H1 (cell line): Measurements from ENCODE around the gene SPINK9. TPM values are rescaled to one million over a fixed set of nuclear protein-coding genes. Genes with fewer than 3 reads are reported as not detected.

Source experiments
- CTCF ChIA-PET: fragments of 300-600 bp; sonication (Branson Sonifier 250); formaldehyde crosslinking; loops from one replicate; lab custom pipeline; 2021; ENCODE audit not compliant: partially characterized antibody; lab: Charles Lee
- POLR2A ChIA-PET: fragments of 300-600 bp; sonication (Branson Sonifier 250); formaldehyde crosslinking; loops from one replicate; lab custom pipeline; 2021; ENCODE audit warnings: inconsistent platforms; ENCODE audit not compliant: partially characterized antibody; lab: Charles Lee
- DNase-seq, 2 experiments: peaks; one replicate each; pipeline versions ENCODE4 v3.0.0 to v3.0.0-alpha.2; 2010 to 2022; ENCODE audit warnings: low spot score in 2 of 2, low read depth in 1 of 2, mixed read lengths in 1 of 2
- FAIRE-seq: peaks from 2 replicates; lab custom pipeline; 2011; peaks lifted over from hg19 to GRCh38; lab: Jason Lieb, UNC
- H2AFZ ChIP-seq: 2 replicates; pipeline ENCODE4 v1.8.1; 2012; ENCODE audit warnings: low read length, inconsistent platforms
- H2AK5ac ChIP-seq: 2 replicates; pipeline ENCODE4 v1.6.1; 2013; ENCODE audit warnings: low read depth, low read length
- H2BK120ac ChIP-seq: replicated peaks from 2 replicates; pipeline ENCODE3; 2013; ENCODE audit warnings: low read depth, low read length, inconsistent platforms
- H2BK12ac ChIP-seq: 2 replicates; pipeline ENCODE4 v1.6.1; 2013; ENCODE audit warnings: low read depth, low read length
- H2BK15ac ChIP-seq: 2 replicates; pipeline ENCODE4 v1.6.1; 2013; ENCODE audit warnings: low read length
- H2BK20ac ChIP-seq: 2 replicates; pipeline ENCODE4 v1.6.1; 2013; ENCODE audit warnings: low read length
- H2BK5ac ChIP-seq: 2 replicates; pipeline ENCODE4 v1.6.1; 2013; ENCODE audit warnings: low read depth, low read length
- H3K14ac ChIP-seq: 2 replicates; pipeline ENCODE4 v1.6.1; 2013; ENCODE audit warnings: inconsistent platforms; ENCODE audit not compliant: insufficient read length
- H3K18ac ChIP-seq: 2 replicates; pipeline ENCODE4 v1.6.1; 2013; ENCODE audit warnings: low read length; ENCODE audit errors: extremely low read depth
- H3K23ac ChIP-seq: 2 replicates; pipeline ENCODE4 v1.6.1; 2013; ENCODE audit warnings: inconsistent platforms; ENCODE audit not compliant: insufficient read length
- H3K23me2 ChIP-seq: 2 replicates; pipeline ENCODE4 v1.6.1; 2013; ENCODE audit warnings: low read depth, low read length
- H3K27ac ChIP-seq: 2 replicates; pipeline ENCODE4 v1.6.1; 2011; ENCODE audit warnings: low read depth, low read length, inconsistent platforms
- H3K27me3 ChIP-seq, 4 experiments: replicated peaks in 1 of 4; 1 replicate in 1 of 4; 2 replicates in 3 of 4; pipeline versions ENCODE4 v1.6.1 to v1.8.1; 2011 to 2013; ENCODE audit warnings: low read length in 3 of 4, mild to moderate bottlenecking in 3 of 4, inconsistent platforms in 2 of 4, mixed read lengths in 2 of 4, moderate library complexity in 1 of 4; ENCODE audit not compliant: control insufficient read depth in 3 of 4, insufficient read depth in 3 of 4; ENCODE audit errors: extremely low read depth in 1 of 4
- H3K36me3 ChIP-seq, 4 experiments: 2 replicates each; pipeline versions ENCODE4 v1.6.1 to v1.8.1; 2011 to 2013; ENCODE audit warnings: mild to moderate bottlenecking in 4 of 4, low read length in 3 of 4, moderate library complexity in 2 of 4, control low read depth in 1 of 4, inconsistent platforms in 1 of 4; ENCODE audit not compliant: insufficient read depth in 4 of 4, control insufficient read depth in 2 of 4
- H3K4ac ChIP-seq: replicated peaks from 2 replicates; pipeline ENCODE3; 2013; ENCODE audit warnings: low read length, low read depth, mixed read lengths, inconsistent platforms; ENCODE audit not compliant: insufficient read length
- H3K4me1 ChIP-seq, 4 experiments: replicated peaks in 1 of 4; 1 replicate in 1 of 4; 2 replicates in 3 of 4; pipeline versions ENCODE4 v1.6.1 to v1.8.1; 2011 to 2013; ENCODE audit warnings: low read length in 3 of 4, inconsistent platforms in 2 of 4, mixed read lengths in 1 of 4; ENCODE audit not compliant: insufficient read depth in 4 of 4, control insufficient read depth in 3 of 4
- H3K4me2 ChIP-seq, 2 experiments: 2 replicates each; pipeline versions ENCODE4 v1.6.1 to v1.8.1; 2011 to 2013; ENCODE audit warnings: low read depth in 2 of 2, low read length in 2 of 2, control low read depth in 1 of 2, inconsistent platforms in 1 of 2, mild to moderate bottlenecking in 1 of 2; ENCODE audit not compliant: insufficient read depth in 1 of 2
- H3K4me3 ChIP-seq, 4 experiments: fragments of 200-600, 300-600 bp in 1 of 4; sonication (generic), shearing (Covaris generic), sonication (Bioruptor Twin) in 1 of 4; 2 replicates each; pipeline versions ENCODE4 v1.5.1 to v1.8.1; 2011 to 2016; ENCODE audit warnings: low read length in 4 of 4, low read depth in 3 of 4, control low read depth in 2 of 4, inconsistent platforms in 2 of 4, mild to moderate bottlenecking in 2 of 4, mixed read lengths in 1 of 4, moderate library complexity in 1 of 4; ENCODE audit not compliant: insufficient read depth in 2 of 4; ENCODE audit errors: extremely low read depth in 1 of 4
- H3K56ac ChIP-seq: replicated peaks from 2 replicates; pipeline ENCODE3; 2013; ENCODE audit warnings: low read depth, mild to moderate bottlenecking, mixed read lengths, low read length, inconsistent platforms; ENCODE audit not compliant: insufficient read length
- H3K79me1 ChIP-seq: 2 replicates; pipeline ENCODE4 v1.6.1; 2013; ENCODE audit warnings: low read depth, low read length, control low read depth
- H3K79me2 ChIP-seq, 2 experiments: 2 replicates each; pipeline versions ENCODE4 v1.6.1 to v1.8.1; 2012 to 2013; ENCODE audit warnings: low read length in 2 of 2, mild to moderate bottlenecking in 2 of 2, inconsistent platforms in 1 of 2; ENCODE audit not compliant: insufficient read depth in 2 of 2, control insufficient read depth in 1 of 2
- H3K9ac ChIP-seq, 4 experiments: replicated peaks in 1 of 4; 1 replicate in 1 of 4; 2 replicates in 3 of 4; pipeline versions ENCODE4 v1.6.1 to v1.8.1; 2011 to 2013; ENCODE audit warnings: low read depth in 3 of 4, low read length in 3 of 4, control low read depth in 2 of 4, mild to moderate bottlenecking in 2 of 4, moderate library complexity in 2 of 4, inconsistent platforms in 1 of 4; ENCODE audit errors: extremely low read depth in 1 of 4
- H3K9me3 ChIP-seq, 2 experiments: 2 replicates each; pipeline versions ENCODE4 v1.6.1 to v1.8.1; 2012 to 2013; ENCODE audit warnings: mild to moderate bottlenecking in 2 of 2, moderate library complexity in 2 of 2, control low read depth in 1 of 2, inconsistent platforms in 1 of 2, low read depth in 1 of 2, low read length in 1 of 2, mixed read lengths in 1 of 2; ENCODE audit not compliant: insufficient read depth in 2 of 2
- H4K20me1 ChIP-seq, 2 experiments: replicated peaks in 1 of 2; 2 replicates each; pipeline versions ENCODE3 to v1.8.1; 2011 to 2013; ENCODE audit warnings: inconsistent platforms in 2 of 2, low read length in 2 of 2, mild to moderate bottlenecking in 1 of 2; ENCODE audit not compliant: insufficient read depth in 2 of 2, control insufficient read depth in 1 of 2
- H4K5ac ChIP-seq: 2 replicates; pipeline ENCODE4 v1.6.1; 2013; ENCODE audit warnings: low read length, low read depth, mixed read lengths, inconsistent platforms; ENCODE audit not compliant: insufficient read length
- H4K8ac ChIP-seq: 2 replicates; pipeline ENCODE4 v1.8.0; 2013; ENCODE audit warnings: mild to moderate bottlenecking, moderate library complexity, low read length, inconsistent platforms; ENCODE audit not compliant: insufficient read depth; ENCODE audit errors: extremely low read depth
- H4K91ac ChIP-seq: replicated peaks from 2 replicates; pipeline ENCODE3; 2013; ENCODE audit warnings: low read length, mixed read lengths, inconsistent platforms; ENCODE audit not compliant: insufficient read length
- ASH2L ChIP-seq: fragments of 200-600, 300-600 bp; sonication (generic); IDR thresholded peaks from one replicate; pipeline ENCODE4 v1.7.1; 2017; ENCODE audit warnings: low read length
- ATF3 ChIP-seq: IDR thresholded peaks from 2 replicates; pipeline ENCODE4 v1.6.1; 2011; ENCODE audit warnings: low read depth, mild to moderate bottlenecking, low read length; ENCODE audit not compliant: insufficient read depth
- BRCA1 ChIP-seq: IDR thresholded peaks from 2 replicates; pipeline ENCODE4 v1.6.1; 2012; ENCODE audit warnings: low read depth, low read length, improper control_type of control experiment
- CBX5 ChIP-seq: fragments of 300-800, 300-1000 bp; sonication (generic); IDR thresholded peaks from 2 replicates; pipeline ENCODE4 v1.7.1; 2016; ENCODE audit warnings: antibody characterized with exemption, low read length, low read depth
- CTCF ChIP-seq, 3 experiments: IDR thresholded peaks; 1 replicate in 2 of 3; 2 replicates in 1 of 3; pipeline versions ENCODE4 v1.5.1 to v1.6.1; 2011; ENCODE audit warnings: low read length in 3 of 3, mild to moderate bottlenecking in 3 of 3, inconsistent platforms in 2 of 3, low read depth in 1 of 3, moderate library complexity in 1 of 3; ENCODE audit not compliant: insufficient read depth in 1 of 3; ENCODE audit errors: control extremely low read depth in 1 of 3
- JUND ChIP-seq: IDR thresholded peaks from 2 replicates; pipeline ENCODE4 v1.6.1; 2011; ENCODE audit warnings: mild to moderate bottlenecking, improper control_type of control experiment, low read length
- KDM1A ChIP-seq: fragments of 200-600, 300-600 bp; sonication (generic); IDR thresholded peaks from 2 replicates; pipeline ENCODE4 v1.7.1; 2016; ENCODE audit warnings: mild to moderate bottlenecking, low read length, borderline replicate concordance
- KDM5A ChIP-seq: fragments of 200-600 bp; IDR thresholded peaks from 2 replicates; pipeline ENCODE4 v1.7.1; 2012; ENCODE audit warnings: mild to moderate bottlenecking, low read length, inconsistent platforms, mixed read lengths
- POLR2A ChIP-seq, 2 experiments: IDR thresholded peaks; 1 replicate in 1 of 2; 2 replicates in 1 of 2; pipeline ENCODE4 v1.6.1; 2011; ENCODE audit warnings: low read depth in 2 of 2, low read length in 2 of 2, mild to moderate bottlenecking in 2 of 2; ENCODE audit errors: control extremely low read depth in 1 of 2
- TAF1 ChIP-seq: IDR thresholded peaks from 2 replicates; pipeline ENCODE4 v1.6.1; 2011; ENCODE audit warnings: mild to moderate bottlenecking, low read depth, low read length
- whole genome bisulfite sequencing, 2 experiments: shearing (Covaris generic) in 1 of 2; methylation state at CpG; one replicate each; pipeline versions ENCODE4 v1.1.6 to v1.1.7; 2013 to 2015; ENCODE audit warnings: low lambda C conversion rate in 2 of 2, mixed read lengths in 2 of 2, inconsistent platforms in 1 of 2, low coverage in 1 of 2, missing lambda C conversion rate in 1 of 2; ENCODE audit not compliant: insufficient replicate concordance in 2 of 2, insufficient coverage in 1 of 2, insufficient read length in 1 of 2; ENCODE audit errors: extremely low coverage in 1 of 2, missing lambda C conversion rate in 1 of 2; 5-methylcytosine and 5-hydroxymethylcytosine counted together
- long read RNA-seq, 2 experiments: library from RNA in 1 of 2; library from capped mRNA in 1 of 2; stranded (forward); transcript quantifications; one replicate each; pipeline ENCODE4 v2.0.0, GENCODE V29; 2021; ENCODE audit warnings: inconsistent platforms in 1 of 2
- polyA minus RNA-seq, 3 experiments: library from RNA; depleted of rRNA, polyadenylated mRNA; stranded (reverse); fragments of >200 nt; gene quantifications; 1 replicate in 2 of 3; 2 replicates in 1 of 3; pipeline ENCODE4 v1.2.3, GENCODE V29; 2011
- polyA plus RNA-seq, 7 experiments: library from polyadenylated mRNA; depleted of rRNA in 3 of 7; stranded (reverse) in 5 of 7; unstranded in 2 of 7; fragments of >200 nt in 5 of 7; fragments of 200-250 nt in 2 of 7; gene quantifications; 1 replicate in 5 of 7; 2 replicates in 1 of 7; 4 replicates in 1 of 7; pipeline versions ENCODE4 v1.2.1 to v1.2.3, GENCODE V29; 2011 to 2013; ENCODE audit warnings: missing spikeins in 2 of 7, mixed read lengths in 2 of 7
- total RNA-seq: library from RNA; stranded (reverse); fragmentation: NEBNext Ultra II Directional; extraction: Animal tissue kit (Norgen Biotek cat#: 25700); gene quantifications from 2 replicates; pipeline ENCODE4 v1.2.1, GENCODE V29; 2021

Gene SPINK9
- not detected in 2 replicates for total RNA-seq
- polyA plus RNA-seq (2011; rRNA removed), result not detected in 2 replicates
- polyA plus RNA-seq (2011; cell fraction: cytosol; rRNA removed), result not detected
- not detected for polyA plus RNA-seq (2011; cell fraction: nucleus; rRNA removed)
- polyA plus RNA-seq (2012, experiment 1 of 2), result not detected in 4 replicates
- not detected for polyA plus RNA-seq (2012, experiment 2 of 2)
- polyA plus RNA-seq (2013, experiment 1 of 2), result not detected
- polyA plus RNA-seq (2013, experiment 2 of 2), result not detected
- not detected in 2 replicates for polyA minus RNA-seq (2011; rRNA and poly(A)+ RNA removed)
- polyA minus RNA-seq (2011; cell fraction: cytosol; rRNA and poly(A)+ RNA removed), result not detected
- not detected for polyA minus RNA-seq (2011; cell fraction: nucleus; rRNA and poly(A)+ RNA removed)
- long read RNA-seq, experiment 1, result 0 reads
- long read RNA-seq, experiment 2, result 0 reads

- H2BK12ac ChIP-seq, result no peak within 1 kb of the TSS
- H3K9me3 ChIP-seq, result peaks cover 4 to 5% of the 10 kb centered on the region in 2 experiments; a peak in 3 of 4 replicates
- no peak within 1 kb of the TSS for H3K27ac ChIP-seq
- H3K27me3 ChIP-seq, result no peaks in the 10 kb centered on the region
- no peak within 1 kb of the TSS for H3K14ac ChIP-seq
- no peaks in the 10 kb centered on the region for H3K79me2 ChIP-seq
- WGBS, 2 experiments, result 94% methylated on average over 3 of the region's 3 CpGs; no CpG with 5 or more reads in 1 of the 2 experiments
- no peak within 1 kb of the TSS for H4K5ac ChIP-seq
- H3K18ac ChIP-seq, result no peak within 1 kb of the TSS
- no peak within 1 kb of the TSS for H3K9ac ChIP-seq
- CTCF ChIA-PET, result interaction anchor here (0.7 to 1.2 kb wide), 4 partner anchors 13 to 156 kb away, joined by 3 to 5 read pairs (median 3); no protein-coding TSS in a partner anchor
- no peaks in the 10 kb centered on the region for H3K79me1 ChIP-seq
- POLR2A ChIA-PET, result interaction anchor here (0.6 kb wide), 1 partner anchor 268 kb away, joined by 4 read pairs; no protein-coding TSS in a partner anchor
- H3K4me1 ChIP-seq, result no peaks in the 10 kb centered on the region
- H2BK15ac ChIP-seq, result no peak within 1 kb of the TSS
- H2BK20ac ChIP-seq, result no peak within 1 kb of the TSS
- FAIRE-seq, result no peak
- H3K4me2 ChIP-seq, result no peak within 1 kb of the TSS
- no peak within 1 kb of the TSS for H3K4ac ChIP-seq
- H3K23ac ChIP-seq, result no peak within 1 kb of the TSS
- no peak for DNase-seq
- no peak within 1 kb of the TSS for H2AFZ ChIP-seq
- no peaks in the 10 kb centered on the region for H4K20me1 ChIP-seq
- H4K91ac ChIP-seq, result no peak within 1 kb of the TSS
- H3K56ac ChIP-seq, result no peak within 1 kb of the TSS
- no peaks in the 10 kb centered on the region for H3K36me3 ChIP-seq
- no peak within 1 kb of the TSS for H4K8ac ChIP-seq
- no peaks in the 10 kb centered on the region for H3K23me2 ChIP-seq
- H2AK5ac ChIP-seq, result no peak within 1 kb of the TSS
- H2BK120ac ChIP-seq, result no peak within 1 kb of the TSS
- no peak within 1 kb of the TSS for H3K4me3 ChIP-seq
- H2BK5ac ChIP-seq, result no peak within 1 kb of the TSS
- TF ChIP-seq JUND, result no peak
- no peak for TF ChIP-seq ASH2L
- TF ChIP-seq ATF3, result no peak
- TF ChIP-seq CBX5, result no peak
- no peak for TF ChIP-seq CTCF (IDR thresholded peaks at IDR 0.05; ENCODE audit: control extremely low read depth in 1 of 3, insufficient read depth in 1 of 3, low read depth in 1 of 3, low read length in 3 of 3)
- TF ChIP-seq KDM5A, result no peak
- TF ChIP-seq TAF1, result no peak
- TF ChIP-seq BRCA1, result no peak
- no peak for TF ChIP-seq POLR2A (IDR thresholded peaks at IDR 0.05; ENCODE audit: control extremely low read depth in 1 of 2, low read depth in 2 of 2, low read length in 2 of 2)
- TF ChIP-seq KDM1A, result no peak
These were observed at the start of gene SPINK9 for GRCh38 chr5:148335259-148335658. TSS of gene SPINK9 (plus strand) at chr5:148335559. CDS start at chr5:148335614, 55 bp downstream.
